Heart left ventricle (tissue), 16 donors: Measurements from ENCODE around the gene RFC2. TPM values are rescaled to one million over a fixed set of nuclear protein-coding genes. Genes with fewer than 3 reads are reported as not detected.
"Not testable (repeated sequence)": the region's sequence is repeated elsewhere in the genome, so short reads cannot be mapped to it uniquely, and the experiment has no call there.

Experiments
- ATAC-seq, 4 donors: fragments of 200-7000 bp; cut with Tn5 transposase; one replicate each; pipeline ENCODE4 v1.9.1; 2020 to 2022; ENCODE audit warnings: moderate library complexity in 4 of 4, mild to moderate bottlenecking in 3 of 4, moderate number of reproducible peaks in 1 of 4
- DNase-seq, 5 donors: peaks; one replicate each; pipeline ENCODE4 v3.0.0-alpha.2; 2020
- H3K27ac ChIP-seq, 12 donors: fragments of 200-600 bp; sonication (generic) in 4 of 12; one replicate each; pipeline versions ENCODE4 v1.5.0 to v1.8.0; 2016 to 2022; ENCODE audit warnings: mild to moderate bottlenecking in 2 of 12
- H3K27me3 ChIP-seq, 9 donors: fragments of 200-600 bp; sonication (generic) in 2 of 9; one replicate each; pipeline versions ENCODE4 v1.5.1 to v1.8.0; 2016 to 2022; ENCODE audit warnings: mild to moderate bottlenecking in 3 of 9
- H3K36me3 ChIP-seq, 9 donors: fragments of 200-600 bp; sonication (generic) in 2 of 9; one replicate each; pipeline versions ENCODE4 v1.5.0 to v1.8.0; 2018 to 2022; ENCODE audit warnings: mild to moderate bottlenecking in 2 of 9
- H3K4me1 ChIP-seq, 12 donors: fragments of 200-600 bp; sonication (generic) in 4 of 12; one replicate each; pipeline versions ENCODE4 v1.5.0 to v1.8.0; 2016 to 2022; ENCODE audit warnings: mild to moderate bottlenecking in 3 of 12
- H3K4me3 ChIP-seq, 12 donors: fragments of 200-600 bp; sonication (generic) in 4 of 12; one replicate each; pipeline versions ENCODE4 v1.5.0 to v1.8.0; 2017 to 2022; ENCODE audit warnings: mild to moderate bottlenecking in 9 of 12, moderate library complexity in 4 of 12
- H3K9me3 ChIP-seq, 12 donors: fragments of 200-600 bp; sonication (generic) in 4 of 12; one replicate each; pipeline versions ENCODE4 v1.5.0 to v1.8.0; 2016 to 2022; ENCODE audit warnings: mild to moderate bottlenecking in 1 of 12
- CTCF ChIP-seq, 12 donors: fragments of 200-600 bp; sonication (generic) in 4 of 12; IDR thresholded peaks; one replicate each; pipeline versions ENCODE4 v1.5.0 to v1.8.0; 2018 to 2022; ENCODE audit warnings: antibody characterized with exemption in 12 of 12, mild to moderate bottlenecking in 5 of 12
- POLR2A ChIP-seq, 2 donors: fragments of 450-650 bp; IDR thresholded peaks; one replicate each; pipeline ENCODE4 v1.6.1; 2017; ENCODE audit warnings: antibody characterized with exemption in 2 of 2, mild to moderate bottlenecking in 2 of 2, moderate library complexity in 2 of 2
- WGBS, 4 donors: extraction: QIAGEN DNeasy Blood & Tissue Kit in 2 of 4; methylation state at CpG; one replicate each; pipeline versions ENCODE4 v1.1.5 to v1.1.7; 2013 to 2018; 5-methylcytosine and 5-hydroxymethylcytosine counted together
- intact Hi-C, 10 donors: fragments of 100-400 bp; cut with DNase I; formaldehyde crosslinking; loops; one replicate each; pipeline versions ENCODE4 v1.11.1 to v1.14.2; 2022
- polyA plus RNA-seq, 2 donors: library from polyadenylated mRNA; stranded (reverse); fragments of 200-250 nt; gene quantifications; one replicate each; pipeline ENCODE4 v1.2.3, GENCODE V29; 2013
- total RNA-seq, 9 donors: library from RNA; depleted of rRNA in 2 of 9; stranded (reverse); fragments of >200 nt in 2 of 9; fragmentation: NEBNext Ultra II Directional in 3 of 9; extraction: Animal tissue kit (Norgen Biotek cat#: 25700) in 3 of 9; gene quantifications; one replicate each; pipeline versions ENCODE4 v1.1.0 to v1.2.4, GENCODE V29; 2016 to 2023
- donor health status: ischemic (EF 13 %, LVEDD 7.1; RV severe dilation, severe dysfunction).
- donor health status: healthy with polysubstance abuse.
- donor health status: DM: no; HTN: yes; CAD: no.
- donor health status: DM: no; HTN: no; CAD: no.
- donor health status: ischemic (EF 25% LVEDD 6.9; RV normal size, moderate dysfunction).
- donor health status: ischemic (EF 25% LVEDD 5.7; RV mildly dilated, moderate dysfunction).
- donor health status: healthy.
- donor health status: DM: yes; HTN: yes; CAD: no.
- donor health status: ischemic (EF 35%, LVEDD 5.7; RV mildly dilated, moderate dysfunction).
- donor health status: nonischemic (EF 11% LVEDD 7.7; RV severe dilation, severe dysfunction).
- donor health status: DM: yes; HTN: yes; CAD: no.
- donor health status: PGD.
- donor health status: ischemic (EF 29% LVEDD 5.4; RV normal size, mild dysfunction).
- donor health status: nonischemic (EF 23%, LVEDD 6.1; RV moderate dilation, normal function).

Gene RFC2
- total and polyA plus RNA-seq, 11 donors = 7.8 to 21.8 (median 12.2) TPM

GRCh38 chr7:74214816-74215630 is 39.2 kb downstream of the RFC2 start:
- no peak overlapping the region for H3K4me3 ChIP-seq
- peaks cover 0 to 4% (median 0%) of the 10 kb centered on the region in 12 donors for H3K9me3 ChIP-seq
- ATAC-seq (no peak), DNase-seq (no peak)
- TF ChIP-seq POLR2A (IDR thresholded peaks at IDR 0.05) = no peak
- TF ChIP-seq CTCF (IDR thresholded peaks at IDR 0.05) = no peak
- peaks cover 0 to 32% (median 0%) of the 10 kb centered on the region in 12 donors for H3K4me1 ChIP-seq
- intact Hi-C loops = no loop called here
- 89 to 92% (median 91%) methylated on average over 16 to 21 of the region's 21 CpGs for WGBS, 4 donors
- no peak overlapping the region for H3K27ac ChIP-seq
- H3K36me3 ChIP-seq = peaks cover 0 to 5% (median 0%) of the 10 kb centered on the region in 9 donors
- H3K27me3 ChIP-seq = no peaks in the 10 kb centered on the region

GRCh38 chr7:74212661-74213060 is 41.5 kb downstream of the RFC2 start:
- TF ChIP-seq CTCF (IDR thresholded peaks at IDR 0.05) (no peak), POLR2A (IDR thresholded peaks at IDR 0.05) (no peak)
- Histone ChIP-seq H3K27me3 (no peaks in the 10 kb centered on the region), H3K27ac (no peak overlapping the region), H3K4me1 (peaks cover 0 to 32% (median 0%) of the 10 kb centered on the region in 12 donors), H3K4me3 (no peak overlapping the region), H3K9me3 (no peaks in the 10 kb centered on the region), H3K36me3 (peaks cover 0 to 5% (median 0%) of the 10 kb centered on the region in 9 donors)
- intact Hi-C loops = no loop called here
- DNase-seq (no peak), ATAC-seq (no peak)
- 86 to 94% (median 91%) methylated on average over 7 to 11 of the region's 11 CpGs for WGBS, 4 donors

- not testable (repeated sequence) for H3K27ac ChIP-seq, H3K9me3 ChIP-seq, H3K27me3 ChIP-seq, DNase-seq, ATAC-seq, H3K4me3 ChIP-seq, H3K36me3 ChIP-seq
- 86 to 96% (median 94%) methylated on average over 7 of the region's 7 CpGs for WGBS, 4 donors
- intact Hi-C loops = loop anchor here in 7 of 10 donors (2.0 to 10.0 kb wide), 6 partner anchors 143 to 343 kb away; partner anchors contain the start of gene TMEM270 (in 3 of the 7)
- peaks cover 0 to 14% (median 0%) of the 10 kb centered on the region in 12 donors for H3K4me1 ChIP-seq
These were observed 46.0 kb downstream of the RFC2 start for GRCh38 chr7:74208241-74208640.

GRCh38 chr7:74207586-74207985 is 46.6 kb downstream of the RFC2 start:
- H3K27ac ChIP-seq = no peak overlapping the region
- H3K9me3 ChIP-seq = no peaks in the 10 kb centered on the region
- TF ChIP-seq CTCF (IDR thresholded peaks at IDR 0.05) = no peak
- no peak for TF ChIP-seq POLR2A (IDR thresholded peaks at IDR 0.05)
- 86 to 93% (median 88%) methylated on average over 10 to 11 of the region's 11 CpGs for WGBS, 4 donors
- H3K4me1 ChIP-seq = peaks cover 0 to 18% (median 0%) of the 10 kb centered on the region in 12 donors
- H3K27me3 ChIP-seq = no peaks in the 10 kb centered on the region
- intact Hi-C loops = loop anchor here in 8 of 10 donors (2.0 to 10.0 kb wide), 6 partner anchors 143 to 343 kb away; partner anchors contain the start of gene TMEM270 (in 3 of the 8)
- DNase-seq = no peak
- no peak for ATAC-seq
- H3K4me3 ChIP-seq = no peak overlapping the region
- H3K36me3 ChIP-seq = no peaks in the 10 kb centered on the region
